NCI-H748 (cell line): ENCODE measurements around the gene COPE.

Experiments
- DNase-seq: peaks from one replicate; lab custom pipeline; 2025; ENCODE audit not compliant: unreplicated experiment; lab: John Stamatoyannopoulos, UW

The COPE gene

GRCh38 chr19:18853755-18854427, 65.3 kb downstream of the COPE start:
- no peak for DNase-seq

GRCh38 chr19:18852648-18853047, 66.5 kb downstream of the COPE start:
- no peak for DNase-seq

GRCh38 chr19:18851673-18852325, 67.4 kb downstream of the COPE start:
- DNase-seq, result no peak

- no peak for DNase-seq
These were observed 68.5 kb downstream of the COPE start for GRCh38 chr19:18850471-18851375.

- no peak for DNase-seq
These were observed 69.3 kb downstream of the COPE start for GRCh38 chr19:18849838-18850400.
